ENCODE data around the gene GPI. TPM values are rescaled to one million over a fixed set of nuclear protein-coding genes. Genes with fewer than 3 reads are reported as not detected.

The GPI gene
- total and polyA plus RNA-seq, 2 of the 13 experiments (the other 11 are each of a cell fraction or from before 2014, with no cell fraction given): 147 to 167 TPM

GRCh38 chr19:34359140-34359953 lies 5.6 kb upstream of the GPI start (continued):
- TF ChIP-seq AFF4 (CRISPR knock-in tag; IDR thresholded peaks at IDR 0.05) (no peak), POGK (CRISPR knock-in tag; conservative IDR thresholded peaks at IDR 0.05) (no peak; the same call in none of the 2 replicates), ZBTB4 (CRISPR knock-in tag; IDR thresholded peaks at IDR 0.05; ENCODE audit: borderline replicate concordance) (no peak), SMARCC2 (IDR thresholded peaks at IDR 0.05) (no peak), EZH2 (conservative IDR thresholded peaks at IDR 0.05; ENCODE audit: low read depth, low read length) (no peak), GFI1 (CRISPR knock-in tag; IDR thresholded peaks at IDR 0.05; ENCODE audit: borderline replicate concordance) (no peak; the same call in 1 of the 2 replicates), TGIF2 (CRISPR knock-in tag; IDR thresholded peaks at IDR 0.05) (peak; percentile 71), HNF1A (IDR thresholded peaks at IDR 0.05; ENCODE audit: low read depth) (no peak), HNF1A (CRISPR knock-in tag; IDR thresholded peaks at IDR 0.05; ENCODE audit: borderline replicate concordance) (peak; percentile 59), XRCC5 (optimal IDR thresholded peaks at IDR 0.05; ENCODE audit: low read length) (no peak), ZBTB3 (CRISPR knock-in tag; IDR thresholded peaks at IDR 0.05; ENCODE audit: borderline replicate concordance, low read depth) (no peak), ZBTB21 (CRISPR knock-in tag; IDR thresholded peaks at IDR 0.05) (no peak), GLMP (CRISPR knock-in tag; IDR thresholded peaks at IDR 0.05; ENCODE audit: borderline replicate concordance) (no peak)
